GM12874 (cell line): Measurements from ENCODE around the gene SPDL1.

ENCODE experiments used
- CTCF ChIP-seq: IDR thresholded peaks from 2 replicates; pipeline ENCODE4 v1.5.1; 2011; ENCODE audit warnings: low read depth, mild to moderate bottlenecking, control low read depth, low read length, moderate library complexity; ENCODE audit not compliant: insufficient read depth

Gene SPDL1

DNA sequence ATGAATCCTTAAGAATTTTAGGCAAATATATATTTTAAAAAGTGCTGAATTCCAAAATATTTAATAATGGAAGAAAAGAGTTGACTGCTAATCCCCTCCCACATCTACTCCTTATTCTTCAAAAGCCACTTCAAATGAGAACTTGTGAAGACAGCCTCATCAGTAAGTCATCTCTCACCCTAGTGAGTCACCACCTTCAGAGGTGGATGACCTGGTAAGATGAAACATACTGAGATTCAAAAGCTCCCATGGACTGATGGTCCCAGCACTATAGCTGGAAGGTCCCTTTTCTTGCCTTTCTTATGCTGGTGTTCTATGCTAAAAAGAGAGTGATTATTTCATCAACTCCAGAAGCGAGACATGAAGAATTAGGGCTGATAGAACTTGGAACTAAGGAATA lies 37.8 kb upstream of the SPDL1 start:
- no peak for TF ChIP-seq CTCF

GRCh38 chr5:169546346-169546745 lies 37.2 kb upstream of the SPDL1 start:
- no peak for TF ChIP-seq CTCF

DNA sequence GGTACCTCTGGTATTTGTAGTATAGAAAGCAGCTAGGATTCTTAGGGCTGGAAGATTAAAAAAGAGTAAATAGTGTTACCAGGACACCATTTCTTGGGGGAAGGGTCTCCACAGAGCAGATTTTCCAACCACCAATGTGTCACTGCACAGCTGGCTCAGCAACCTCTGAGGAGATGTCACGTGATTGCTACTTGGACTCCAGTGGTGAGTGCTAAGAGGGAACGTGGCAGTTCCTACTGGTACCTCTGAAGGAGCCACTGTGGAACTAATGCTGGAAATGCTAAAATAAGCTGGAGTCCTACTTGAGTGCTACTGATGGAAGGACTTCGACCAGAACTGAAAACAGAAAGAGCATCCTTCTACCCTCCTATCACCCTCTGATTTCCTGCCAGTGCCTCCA lies 36.1 kb upstream of the SPDL1 start:
- TF ChIP-seq CTCF, result no peak

DNA sequence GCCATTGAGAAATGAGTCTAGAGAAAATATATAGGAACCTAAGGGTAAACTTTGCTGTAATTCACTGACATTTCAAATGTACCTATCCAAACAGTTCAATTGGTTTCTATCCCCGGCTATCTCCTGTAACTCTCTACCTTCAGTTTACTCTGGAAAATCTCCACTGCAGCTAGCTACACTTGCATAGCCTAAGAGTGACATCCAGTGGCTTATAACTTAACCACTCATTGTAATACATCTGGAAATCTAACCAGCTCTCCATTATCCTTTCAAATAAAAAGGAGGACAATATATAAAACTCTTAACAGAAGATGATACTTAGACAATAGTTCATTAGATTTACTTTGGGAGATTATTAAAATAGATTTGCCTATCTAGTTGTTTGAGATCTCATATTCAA lies 35.3 kb upstream of the SPDL1 start:
- TF ChIP-seq CTCF, result no peak

GRCh38 chr5:169549453-169550100 lies 34.0 kb upstream of the SPDL1 start:
- TF ChIP-seq CTCF, result no peak

DNA sequence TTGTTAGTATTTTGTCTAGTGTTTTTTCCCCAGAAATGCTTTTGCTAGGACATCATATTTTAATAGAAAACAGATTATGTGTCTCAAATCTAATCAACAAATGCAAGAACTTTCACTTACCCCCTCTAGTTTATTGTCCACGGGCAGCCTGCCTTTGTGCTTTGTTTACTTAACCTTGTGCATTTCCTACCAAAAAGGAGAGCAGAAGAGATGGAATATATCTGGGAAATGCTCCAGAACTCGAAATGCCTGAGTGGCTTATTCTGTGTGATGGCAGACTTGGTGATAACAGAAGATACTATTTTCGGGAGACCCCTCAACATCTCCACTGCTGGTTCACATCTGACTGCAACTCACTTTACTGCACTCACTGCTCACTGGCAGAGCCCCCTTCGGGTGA lies 33.3 kb upstream of the SPDL1 start:
- no peak for TF ChIP-seq CTCF

- TF ChIP-seq CTCF, result no peak
These were observed 32.4 kb upstream of the SPDL1 start for GRCh38 chr5:169551146-169551545.
